Measurements from ENCODE around the gene PRKAG2. TPM values are rescaled to one million over a fixed set of nuclear protein-coding genes. Genes with fewer than 3 reads are reported as not detected.

The PRKAG2 gene
- polyA plus RNA-seq, 1 of the 3 experiments (the other 2 are of a cell fraction): 51.6 TPM

DNA sequence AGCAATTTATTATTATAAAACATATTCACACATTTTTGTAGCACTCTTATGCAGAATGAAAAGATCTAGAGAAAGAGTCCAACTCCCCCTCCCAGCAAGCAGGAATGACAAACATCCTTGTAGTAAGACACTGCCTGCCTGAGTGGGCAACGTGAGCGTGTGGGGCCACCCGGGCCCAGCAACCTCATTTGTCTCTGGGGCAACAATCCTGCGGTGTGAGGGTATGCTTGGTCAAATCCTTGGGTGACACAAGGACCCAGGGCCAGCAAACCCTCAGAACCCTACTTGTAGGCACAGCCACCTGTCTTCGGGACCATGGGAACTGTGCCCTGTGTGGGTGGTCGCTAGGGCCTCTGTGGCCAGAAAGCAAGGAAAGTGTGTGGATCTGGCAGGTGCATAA, 367.9 kb downstream of the PRKAG2 start:
- Histone ChIP-seq H3K9me2 (no peaks in the 10 kb centered on the region), H3K9ac (no peak overlapping the region), H4K20me1 (ENCODE audit: insufficient read depth) (peaks cover 100% of the 10 kb centered on the region), H2AFZ (ENCODE audit: low read depth) (no peak overlapping the region), H3K36me3 (replicated peaks in 1 of 2; ENCODE audit: control insufficient read depth in 1 of 2, insufficient read depth in 2 of 2, low read length in 1 of 2) (peaks cover 0 to 5% of the 10 kb centered on the region in 2 experiments), H3K79me2 (ENCODE audit: insufficient read depth) (peaks cover 100% of the 10 kb centered on the region), H3K9me3 (no peaks in the 10 kb centered on the region), H3F3A (replicated peaks; ENCODE audit: insufficient read depth) (peaks cover 12% of the 10 kb centered on the region), H3K27me3 (ENCODE audit: insufficient read depth) (no peaks in the 10 kb centered on the region), H3K4me2 (no peak overlapping the region), H3K4me1 (ENCODE audit: control insufficient read depth in 1 of 2, insufficient read depth in 2 of 2, low read depth in 1 of 2, low read length in 1 of 2) (peaks cover 13 to 15% of the 10 kb centered on the region in 2 experiments; a peak in 3 of 4 replicates), H3K4me3 (ENCODE audit: low read depth in 2 of 2, low read length in 1 of 2) (no peak overlapping the region), H3K27ac (ENCODE audit: low read depth in 2 of 2, low read length in 1 of 2) (no peak overlapping the region)
- 97% methylated on average over 5 of the region's 6 CpGs for WGBS (ENCODE audit: low lambda C conversion rate)
- no peak for DNase-seq
- POLR2A ChIA-PET: no interaction called here
- TF ChIP-seq TCF12 (IDR thresholded peaks at IDR 0.05): no peak
- CTCF ChIA-PET: interaction anchor here (0.6 to 3.4 kb wide), 8 partner anchors 9 to 250 kb away, joined by 3 to 9 read pairs (median 4); no protein-coding TSS in a partner anchor

DNA sequence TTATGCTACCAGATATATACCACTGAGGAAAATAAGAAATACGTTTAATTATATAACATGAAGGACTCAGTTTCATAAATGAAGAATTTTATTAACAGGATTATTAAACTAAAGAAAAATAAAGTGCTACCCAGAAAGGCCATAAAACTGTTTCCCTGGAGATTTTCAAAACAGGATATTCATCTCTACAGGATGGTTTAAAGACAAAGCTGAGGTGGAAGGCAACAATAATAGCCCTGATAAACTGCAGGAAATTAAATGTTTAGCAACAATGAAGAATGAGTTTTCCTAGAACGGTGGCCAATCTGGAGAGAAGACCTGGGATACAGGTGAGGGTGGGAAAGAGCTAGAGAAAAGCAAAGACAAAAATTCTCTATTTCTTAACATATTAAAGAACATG, 369.1 kb downstream of the PRKAG2 start:
- no peak overlapping the region for H3K4me2 ChIP-seq
- H2AFZ ChIP-seq (ENCODE audit: low read depth): no peak overlapping the region

More for the DNA sequence above, 369.1 kb downstream of the PRKAG2 start:
- H3K9me2 ChIP-seq: no peaks in the 10 kb centered on the region
- no peak overlapping the region for H3K27ac ChIP-seq (ENCODE audit: low read depth in 2 of 2, low read length in 1 of 2)
- H3K36me3 ChIP-seq (replicated peaks in 1 of 2; ENCODE audit: control insufficient read depth in 1 of 2, insufficient read depth in 2 of 2, low read length in 1 of 2): peaks cover 0 to 5% of the 10 kb centered on the region in 2 experiments
- no peak overlapping the region for H3K9ac ChIP-seq
- peaks cover 13 to 17% of the 10 kb centered on the region in 2 experiments; a peak in 3 of 4 replicates for H3K4me1 ChIP-seq (ENCODE audit: control insufficient read depth in 1 of 2, insufficient read depth in 2 of 2, low read depth in 1 of 2, low read length in 1 of 2)
- H4K20me1 ChIP-seq (ENCODE audit: insufficient read depth): peaks cover 100% of the 10 kb centered on the region
- WGBS (ENCODE audit: low lambda C conversion rate): 93% methylated on average over 2 of the region's 2 CpGs
- H3K4me3 ChIP-seq (ENCODE audit: low read depth in 2 of 2, low read length in 1 of 2): no peak overlapping the region
- H3K9me3 ChIP-seq: no peaks in the 10 kb centered on the region
- POLR2A ChIA-PET: no interaction called here
- H3F3A ChIP-seq (replicated peaks; ENCODE audit: insufficient read depth): peaks cover 12% of the 10 kb centered on the region
- CTCF ChIA-PET: interaction anchor here (0.6 to 3.4 kb wide), 7 partner anchors 10 to 251 kb away, joined by 3 to 9 read pairs (median 5); no protein-coding TSS in a partner anchor
- no peaks in the 10 kb centered on the region for H3K27me3 ChIP-seq (ENCODE audit: insufficient read depth)
- no peak for TF ChIP-seq YY1 (IDR thresholded peaks at IDR 0.05; ENCODE audit: low read depth)
- TF ChIP-seq NRF1 (IDR thresholded peaks at IDR 0.05; ENCODE audit: low read depth, low read length): no peak
- TF ChIP-seq TEAD4 (IDR thresholded peaks at IDR 0.05; ENCODE audit: borderline replicate concordance, insufficient read depth): no peak
- TF ChIP-seq SMC3 (IDR thresholded peaks at IDR 0.05; ENCODE audit: low read depth, low read length): no peak
- TF ChIP-seq IRF3 (IDR thresholded peaks at IDR 0.05; ENCODE audit: low read depth, low read length): no peak
- TF ChIP-seq GATA2 (CRISPR knock-in tag; IDR thresholded peaks at IDR 0.05): no peak
- no peak for TF ChIP-seq MEF2A (IDR thresholded peaks at IDR 0.05; ENCODE audit: borderline replicate concordance, low read depth)
- no peak for TF ChIP-seq RXRA (IDR thresholded peaks at IDR 0.05; ENCODE audit: borderline replicate concordance, low read depth)
- TF ChIP-seq, protein P1, sequence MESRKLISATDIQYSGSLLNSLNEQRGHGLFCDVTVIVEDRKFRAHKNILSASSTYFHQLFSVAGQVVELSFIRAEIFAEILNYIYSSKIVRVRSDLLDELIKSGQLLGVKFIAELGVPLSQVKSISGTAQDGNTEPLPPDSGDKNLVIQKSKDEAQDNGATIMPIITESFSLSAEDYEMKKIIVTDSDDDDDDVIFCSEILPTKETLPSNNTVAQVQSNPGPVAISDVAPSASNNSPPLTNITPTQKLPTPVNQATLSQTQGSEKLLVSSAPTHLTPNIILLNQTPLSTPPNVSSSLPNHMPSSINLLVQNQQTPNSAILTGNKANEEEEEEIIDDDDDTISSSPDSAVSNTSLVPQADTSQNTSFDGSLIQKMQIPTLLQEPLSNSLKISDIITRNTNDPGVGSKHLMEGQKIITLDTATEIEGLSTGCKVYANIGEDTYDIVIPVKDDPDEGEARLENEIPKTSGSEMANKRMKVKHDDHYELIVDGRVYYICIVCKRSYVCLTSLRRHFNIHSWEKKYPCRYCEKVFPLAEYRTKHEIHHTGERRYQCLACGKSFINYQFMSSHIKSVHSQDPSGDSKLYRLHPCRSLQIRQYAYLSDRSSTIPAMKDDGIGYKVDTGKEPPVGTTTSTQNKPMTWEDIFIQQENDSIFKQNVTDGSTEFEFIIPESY (IDR thresholded peaks at IDR 0.05; ENCODE audit: borderline replicate concordance, low read depth): no peak
- TF ChIP-seq GABPA (IDR thresholded peaks at IDR 0.05; ENCODE audit: low read depth): no peak
- TF ChIP-seq EP300 (IDR thresholded peaks at IDR 0.05; ENCODE audit: borderline replicate concordance in 1 of 2, low read depth in 1 of 2, low read length in 1 of 2): no peak
- no peak for TF ChIP-seq ELF1 (IDR thresholded peaks at IDR 0.05)
- TF ChIP-seq SIN3A (IDR thresholded peaks at IDR 0.05; ENCODE audit: borderline replicate concordance, low read depth, low read length): no peak
- no peak for TF ChIP-seq NFIC (IDR thresholded peaks at IDR 0.05; ENCODE audit: borderline replicate concordance)
- no peak for TF ChIP-seq TCF12 (IDR thresholded peaks at IDR 0.05)
- no peak for TF ChIP-seq TAF1 (IDR thresholded peaks at IDR 0.05; ENCODE audit: borderline replicate concordance, low read depth, low read length)
- no peak for TF ChIP-seq POLR2AphosphoS5 (IDR thresholded peaks at IDR 0.05; ENCODE audit: low read depth, low read length)
- TF ChIP-seq FOXJ3 (CRISPR knock-in tag; IDR thresholded peaks at IDR 0.05): no peak
- no peak for TF ChIP-seq FOSL2 (IDR thresholded peaks at IDR 0.05; ENCODE audit: borderline replicate concordance, low read depth)
- H3K79me2 ChIP-seq (ENCODE audit: insufficient read depth): peaks cover 100% of the 10 kb centered on the region
- no peak for DNase-seq
